Smooth muscle cell (in vitro differentiated cells): ENCODE measurements around the gene PPP2R5C. TPM values are rescaled to one million over a fixed set of nuclear protein-coding genes. Genes with fewer than 3 reads are reported as not detected.

Experiments used
- DNase-seq: peaks from one replicate; lab custom pipeline; 2025; ENCODE audit not compliant: unreplicated experiment; lab: John Stamatoyannopoulos, UW
- H2AFZ ChIP-seq: fragments of 200-600 bp; sonication (generic); 2 replicates; pipeline ENCODE4 v1.6.0; 2016; ENCODE audit warnings: antibody characterized with exemption, low read depth, mild to moderate bottlenecking
- H3F3A ChIP-seq: fragments of 200-600 bp; sonication (generic); 2 replicates; pipeline ENCODE4 v1.6.0; 2017; ENCODE audit warnings: antibody characterized with exemption, low read depth
- H3K27ac ChIP-seq: fragments of 200-600 bp; sonication (generic); 2 replicates; pipeline ENCODE4 v1.5.1; 2016; ENCODE audit warnings: low read depth, mild to moderate bottlenecking
- H3K27me3 ChIP-seq: fragments of 200-600 bp; sonication (generic); 2 replicates; pipeline ENCODE4 v1.6.1; 2016; ENCODE audit warnings: low read depth, mild to moderate bottlenecking
- H3K36me3 ChIP-seq: fragments of 200-600 bp; sonication (generic); 2 replicates; pipeline ENCODE4 v1.5.1; 2016; ENCODE audit warnings: low read depth
- H3K4me1 ChIP-seq: fragments of 200-600 bp; sonication (generic); 2 replicates; pipeline ENCODE4 v1.5.1; 2016; ENCODE audit warnings: low read depth
- H3K4me2 ChIP-seq: fragments of 200-600 bp; sonication (generic); 2 replicates; pipeline ENCODE4 v1.6.0; 2016; ENCODE audit warnings: mild to moderate bottlenecking
- H3K4me3 ChIP-seq: fragments of 200-600 bp; sonication (generic); 2 replicates; pipeline ENCODE4 v1.5.1; 2016; ENCODE audit warnings: mild to moderate bottlenecking
- H3K79me2 ChIP-seq: fragments of 200-600 bp; sonication (generic); 2 replicates; pipeline ENCODE4 v1.6.0; 2016; ENCODE audit warnings: low read depth, mild to moderate bottlenecking
- H3K9ac ChIP-seq: fragments of 200-600 bp; sonication (generic); 2 replicates; pipeline ENCODE4 v1.6.0; 2016; ENCODE audit warnings: low read depth
- H3K9me3 ChIP-seq: fragments of 200-600 bp; sonication (generic); replicated peaks from 2 replicates; pipeline ENCODE4 v1.5.1; 2016; ENCODE audit warnings: low read depth
- H4K20me1 ChIP-seq: fragments of 200-600 bp; sonication (generic); 2 replicates; pipeline ENCODE4 v1.6.0; 2016; ENCODE audit warnings: low read depth
- CTCF ChIP-seq: fragments of 200-600 bp; sonication (generic); IDR thresholded peaks from 2 replicates; pipeline ENCODE4 v1.5.1; 2017; ENCODE audit warnings: borderline replicate concordance, mild to moderate bottlenecking, antibody characterized with exemption; ENCODE audit not compliant: insufficient read depth, poor library complexity, severe bottlenecking
- WGBS: methylation state at CpG from one replicate; pipeline ENCODE4 v1.1.7; 2016; ENCODE audit warnings: low lambda C conversion rate; 5-methylcytosine and 5-hydroxymethylcytosine counted together
- polyA plus RNA-seq: library from polyadenylated mRNA; unstranded; fragments of >200 nt; fragmentation: Nextera tagmentation; extraction: Ambion mirVana; gene quantifications from 2 replicates; pipeline ENCODE4 v1.2.1, GENCODE V29; 2016
- total RNA-seq: library from RNA; depleted of rRNA; stranded (reverse); fragments of >200 nt; gene quantifications from 2 replicates; pipeline ENCODE4 v1.2.3, GENCODE V29; 2014

The PPP2R5C gene
- total and polyA plus RNA-seq, 2 experiments from 2014 or later, result 63.6 to 92.7 TPM

DNA sequence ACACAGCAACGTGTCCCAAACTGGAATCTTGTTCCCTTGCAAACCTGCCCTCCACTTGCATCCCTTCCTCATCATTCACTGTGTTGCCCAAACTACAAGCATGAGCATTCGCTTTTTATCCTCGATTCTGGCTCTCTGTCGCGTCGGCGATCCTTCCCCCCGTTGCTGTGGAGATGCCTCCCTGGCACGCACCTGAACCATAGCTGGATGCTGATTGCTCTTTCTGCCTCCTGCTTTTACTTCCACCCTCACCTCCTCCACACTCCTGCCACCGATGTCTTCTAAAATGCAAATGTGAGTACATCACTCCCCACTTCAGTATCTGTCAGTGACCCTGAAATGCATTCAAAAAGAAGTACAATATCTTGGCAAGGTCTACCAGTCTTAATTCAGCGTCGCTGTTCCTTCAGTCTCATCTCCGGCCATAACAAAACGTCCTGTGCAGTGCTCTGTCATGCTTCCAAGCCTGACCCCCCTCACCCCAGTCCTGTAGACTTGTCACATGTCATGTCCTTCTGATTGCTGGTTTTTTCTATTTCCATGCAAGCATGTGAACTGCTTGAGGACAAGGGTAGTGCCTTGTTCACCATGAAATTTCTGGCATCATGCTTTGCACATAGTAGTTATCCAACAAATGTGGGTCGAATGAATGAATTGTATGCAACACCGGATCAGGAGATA lies 2.5 kb upstream of the PPP2R5C start:
- Histone ChIP-seq H3K4me1 (peaks cover 16% of the 10 kb centered on the region), H3K4me3 (no peak overlapping the region), H2AFZ (no peak overlapping the region), H3K4me2 (no peak overlapping the region), H4K20me1 (peaks cover 5% of the 10 kb centered on the region), H3K79me2 (peaks cover 11% of the 10 kb centered on the region), H3K36me3 (no peaks in the 10 kb centered on the region), H3K27me3 (no peaks in the 10 kb centered on the region), H3K9ac (no peak overlapping the region), H3F3A (no peaks in the 10 kb centered on the region), H3K27ac (no peak overlapping the region), H3K9me3 (no peaks in the 10 kb centered on the region)
- DNase-seq, result no peak
- WGBS, result 95% methylated on average over 16 of the region's 16 CpGs
- no peak for TF ChIP-seq CTCF

GRCh38 chr14:101760138-101761011 lies 1.1 kb upstream of the PPP2R5C start:
- H3K79me2 ChIP-seq, result peaks cover 11% of the 10 kb centered on the region
- H3F3A ChIP-seq, result no peaks in the 10 kb centered on the region
- DNase-seq, result peak; percentile 97
- H3K27me3 ChIP-seq, result no peaks in the 10 kb centered on the region
- TF ChIP-seq CTCF, result no peak
- 6% methylated on average over 35 of the region's 63 CpGs for WGBS
- H3K36me3 ChIP-seq, result no peaks in the 10 kb centered on the region
- peak overlapping the region; percentile 77 for H3K4me3 ChIP-seq
- H2AFZ ChIP-seq, result peak overlapping the region; percentile 88
- H3K27ac ChIP-seq, result peak overlapping the region; percentile 2
- peaks cover 5% of the 10 kb centered on the region for H4K20me1 ChIP-seq
- H3K4me1 ChIP-seq, result peaks cover 16% of the 10 kb centered on the region
- H3K4me2 ChIP-seq, result peak overlapping the region; percentile 93
- no peaks in the 10 kb centered on the region for H3K9me3 ChIP-seq
- peak overlapping the region; percentile 16 for H3K9ac ChIP-seq

GRCh38 chr14:101761881-101762529 lies 496 bp downstream of the PPP2R5C start:
- H3K4me3 ChIP-seq, result peak overlapping the region; percentile 93
- peaks cover 11% of the 10 kb centered on the region for H3K79me2 ChIP-seq
- peak overlapping the region; percentile 99 for H3K4me2 ChIP-seq
- no peaks in the 10 kb centered on the region for H3F3A ChIP-seq
- H3K27me3 ChIP-seq, result no peaks in the 10 kb centered on the region
- peak overlapping the region; percentile 58 for H2AFZ ChIP-seq
- DNase-seq, result no peak
- TF ChIP-seq CTCF, result no peak
- peaks cover 7% of the 10 kb centered on the region for H3K4me1 ChIP-seq
- no peaks in the 10 kb centered on the region for H3K36me3 ChIP-seq
- H3K9ac ChIP-seq, result peak overlapping the region; percentile 54
- no peaks in the 10 kb centered on the region for H3K9me3 ChIP-seq
- under 1% methylated on average over 55 of the region's 72 CpGs for WGBS
- peaks cover 5% of the 10 kb centered on the region for H4K20me1 ChIP-seq
- H3K27ac ChIP-seq, result no peak overlapping the region
